Immature natural killer cell (primary cell): ENCODE data around the gene RUSF1. TPM values are rescaled to one million over a fixed set of nuclear protein-coding genes. Genes with fewer than 3 reads are reported as not detected.

Experiments used
- DNase-seq, 3 donors: peaks; one replicate each; pipeline ENCODE4 v3.0.0; 2022; ENCODE audit warnings: mixed read lengths in 1 of 3
- H3K27ac Mint-ChIP-seq, 6 donors: one replicate each; pipeline ENCODE4 v1.8.0; 2020; ENCODE audit warnings: mixed read lengths in 6 of 6, mild to moderate bottlenecking in 5 of 6, inconsistent platforms in 4 of 6, moderate library complexity in 3 of 6
- H3K27me3 Mint-ChIP-seq, 3 donors: one replicate each; pipeline ENCODE4 v1.8.0; 2020 to 2021; ENCODE audit warnings: low read depth in 3 of 3, mild to moderate bottlenecking in 3 of 3, mixed read lengths in 3 of 3, moderate library complexity in 3 of 3, inconsistent platforms in 1 of 3
- H3K36me3 Mint-ChIP-seq, 3 donors: one replicate each; pipeline ENCODE4 v1.8.0; 2020; ENCODE audit warnings: mixed read lengths in 3 of 3, inconsistent platforms in 2 of 3, mild to moderate bottlenecking in 2 of 3
- H3K4me1 Mint-ChIP-seq, 2 donors: one replicate each; pipeline ENCODE4 v1.8.0; 2020; ENCODE audit warnings: inconsistent platforms in 2 of 2, mild to moderate bottlenecking in 2 of 2, mixed read lengths in 2 of 2, moderate library complexity in 1 of 2
- H3K4me3 Mint-ChIP-seq, 5 donors: one replicate each; pipeline ENCODE4 v1.8.0; 2020; ENCODE audit warnings: mild to moderate bottlenecking in 5 of 5, mixed read lengths in 5 of 5, inconsistent platforms in 3 of 5, moderate library complexity in 3 of 5
- H3K9me3 Mint-ChIP-seq, 6 donors: one replicate each; pipeline ENCODE4 v1.8.0; 2020; ENCODE audit warnings: mild to moderate bottlenecking in 6 of 6, mixed read lengths in 6 of 6, inconsistent platforms in 4 of 6, moderate library complexity in 3 of 6
- polyA plus RNA-seq, 3 donors: library from polyadenylated mRNA; unstranded; fragments of 300-500 nt; fragmentation: Illumina TruSeq; gene quantifications; one replicate each; pipeline ENCODE4 v1.2.3, GENCODE V29; 2021

RUSF1 gene
- polyA plus RNA-seq, 3 donors from 2014 or later: 18.5 to 24.3 (median 19.6) TPM

- Mint-ChIP-seq H3K9me3 (no peaks in the 10 kb centered on the region), H3K4me3 (no peak overlapping the region), H3K36me3 (peaks cover 2 to 17% (median 16%) of the 10 kb centered on the region in 3 donors), H3K27me3 (peaks cover 7 to 8% (median 7%) of the 10 kb centered on the region in 3 donors), H3K4me1 (peaks cover 0 to 9% of the 10 kb centered on the region in 2 donors), H3K27ac (no peak overlapping the region)
- DNase-seq: no peak
These were observed 40.3 kb downstream of the RUSF1 start for GRCh38 chr16:31467858-31468257.

- H3K36me3 Mint-ChIP-seq: peaks cover 5 to 18% (median 16%) of the 10 kb centered on the region in 3 donors
- peaks cover 0 to 4% of the 10 kb centered on the region in 2 donors for H3K4me1 Mint-ChIP-seq
- no peak for DNase-seq
- no peaks in the 10 kb centered on the region for H3K9me3 Mint-ChIP-seq
- H3K27me3 Mint-ChIP-seq: peaks cover 2 to 3% (median 3%) of the 10 kb centered on the region in 3 donors
- H3K27ac Mint-ChIP-seq: peak overlapping the region in 2 of 6 donors; percentile 34 to 48
- H3K4me3 Mint-ChIP-seq: no peak overlapping the region
These were observed 40.9 kb downstream of the RUSF1 start for GRCh38 chr16:31467151-31467773.

DNA sequence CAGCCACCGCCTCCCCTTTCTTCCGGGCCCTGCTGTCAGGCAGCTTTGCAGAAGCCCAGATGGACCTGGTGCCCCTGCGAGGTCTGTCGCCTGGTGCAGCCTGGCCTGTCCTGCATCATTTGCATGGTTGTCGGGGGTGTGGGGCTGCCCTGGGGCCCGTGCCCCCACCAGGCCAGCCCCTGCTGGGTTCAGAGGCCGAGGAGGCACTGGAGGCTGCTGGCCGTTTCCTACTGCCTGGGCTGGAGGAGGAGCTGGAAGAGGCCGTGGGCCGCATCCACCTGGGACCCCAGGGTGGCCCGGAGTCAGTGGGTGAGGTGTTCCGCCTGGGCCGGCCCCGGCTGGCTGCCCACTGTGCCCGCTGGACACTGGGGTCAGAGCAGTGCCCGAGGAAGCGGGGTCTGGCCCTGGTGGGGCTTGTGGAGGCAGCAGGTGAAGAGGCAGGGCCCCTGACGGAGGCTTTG is 41.8 kb downstream of the RUSF1 start:
- H3K9me3 Mint-ChIP-seq: no peaks in the 10 kb centered on the region
- peaks cover 1 to 4% of the 10 kb centered on the region in 2 donors for H3K4me1 Mint-ChIP-seq
- H3K36me3 Mint-ChIP-seq: peaks cover 5 to 18% (median 16%) of the 10 kb centered on the region in 3 donors
- peaks cover 1 to 2% (median 2%) of the 10 kb centered on the region in 3 donors for H3K27me3 Mint-ChIP-seq
- DNase-seq: no peak
- no peak overlapping the region for H3K4me3 Mint-ChIP-seq
- no peak overlapping the region for H3K27ac Mint-ChIP-seq

DNA sequence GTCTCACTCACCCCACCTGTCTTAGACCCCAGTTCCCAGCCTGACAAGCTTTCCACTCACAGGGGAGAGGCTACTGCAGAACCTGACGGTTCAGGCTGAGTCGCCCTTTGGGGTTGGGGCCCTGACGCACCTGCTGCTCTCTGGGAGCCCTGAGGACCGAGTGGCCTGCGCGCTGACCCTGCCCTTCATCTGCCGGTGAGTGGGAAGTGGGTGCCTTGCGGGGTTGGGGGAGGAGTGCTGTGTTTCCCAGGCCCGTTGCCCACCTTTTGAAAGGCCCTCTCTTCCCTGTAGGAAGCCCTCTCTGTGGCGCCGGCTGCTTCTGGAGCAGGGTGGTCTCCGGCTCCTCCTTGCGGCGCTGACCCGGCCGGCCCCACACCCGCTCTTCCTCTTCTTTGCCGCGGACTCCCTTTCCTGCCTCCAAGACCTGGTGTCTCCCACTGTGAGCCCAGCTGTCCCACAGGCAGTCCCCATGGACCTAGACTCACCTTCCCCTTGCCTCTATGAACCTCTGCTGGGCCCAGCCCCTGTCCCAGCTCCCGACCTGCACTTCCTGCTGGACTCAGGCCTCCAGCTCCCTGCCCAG is 42.3 kb downstream of the RUSF1 start:
- no peak overlapping the region for H3K4me3 Mint-ChIP-seq

DNA sequence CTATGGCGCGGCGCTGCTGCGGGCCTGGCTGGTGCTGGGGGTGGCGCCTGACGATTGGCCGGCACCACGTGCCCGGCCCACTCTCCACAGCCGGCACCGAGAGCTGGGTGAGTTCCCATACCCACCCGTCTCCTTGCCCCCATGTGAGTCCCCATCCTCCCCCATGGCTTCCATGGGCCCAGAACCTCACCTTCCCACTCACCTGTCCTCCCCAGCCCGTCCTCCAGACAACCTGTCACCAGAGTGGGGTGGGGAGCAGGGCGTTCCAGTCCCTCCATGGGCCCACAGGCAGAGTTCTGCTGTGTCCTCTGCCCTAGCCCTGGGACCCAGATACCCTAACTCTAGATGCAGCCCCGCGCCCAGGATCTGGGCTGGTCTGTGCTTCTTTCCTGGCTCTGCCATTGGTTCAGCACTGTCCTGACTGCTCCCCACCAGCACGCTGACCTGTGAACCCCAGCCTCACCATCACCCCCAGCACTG is 43.4 kb downstream of the RUSF1 start:
- Mint-ChIP-seq H3K27me3 (peaks cover 2 to 3% (median 2%) of the 10 kb centered on the region in 3 donors), H3K4me1 (peaks cover 11 to 17% of the 10 kb centered on the region in 2 donors), H3K36me3 (peaks cover 5 to 18% (median 16%) of the 10 kb centered on the region in 3 donors), H3K9me3 (no peaks in the 10 kb centered on the region), H3K4me3 (no peak overlapping the region), H3K27ac (no peak overlapping the region)
- DNase-seq: no peak

More for the DNA sequence above, 42.3 kb downstream of the RUSF1 start:
- H3K27me3 Mint-ChIP-seq: peaks cover 1 to 2% (median 2%) of the 10 kb centered on the region in 3 donors
- peaks cover 3 to 7% of the 10 kb centered on the region in 2 donors for H3K4me1 Mint-ChIP-seq
- peaks cover 5 to 18% (median 16%) of the 10 kb centered on the region in 3 donors for H3K36me3 Mint-ChIP-seq
- H3K9me3 Mint-ChIP-seq: no peaks in the 10 kb centered on the region
- no peak overlapping the region for H3K27ac Mint-ChIP-seq
- no peak for DNase-seq

DNA sequence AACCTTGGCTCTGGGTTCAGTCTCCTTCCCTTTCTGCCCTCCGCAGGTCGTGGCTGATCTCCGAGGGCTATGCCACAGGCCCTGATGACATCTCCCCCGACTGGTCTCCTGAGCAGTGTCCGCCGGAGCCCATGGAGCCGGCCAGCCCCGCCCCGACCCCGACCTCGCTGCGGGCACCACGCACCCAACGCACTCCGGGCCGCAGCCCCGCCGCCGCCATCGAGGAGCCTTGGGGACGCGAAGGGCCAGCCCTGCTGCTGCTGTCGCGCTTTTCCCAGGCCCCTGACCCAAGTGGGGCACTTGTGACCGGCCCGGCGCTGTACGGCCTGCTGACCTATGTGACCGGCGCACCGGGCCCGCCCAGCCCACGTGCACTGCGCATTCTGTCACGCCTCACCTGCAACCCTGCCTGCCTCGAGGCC is 43.8 kb downstream of the RUSF1 start:
- H3K4me1 Mint-ChIP-seq: peaks cover 13 to 19% of the 10 kb centered on the region in 2 donors
- no peak for DNase-seq
- peak overlapping the region in 1 of 6 donors; percentile 75 for H3K27ac Mint-ChIP-seq
- no peaks in the 10 kb centered on the region for H3K9me3 Mint-ChIP-seq
- H3K27me3 Mint-ChIP-seq: peaks cover 2 to 5% (median 4%) of the 10 kb centered on the region in 3 donors
- peaks cover 5 to 18% (median 16%) of the 10 kb centered on the region in 3 donors for H3K36me3 Mint-ChIP-seq
- H3K4me3 Mint-ChIP-seq: no peak overlapping the region

DNA sequence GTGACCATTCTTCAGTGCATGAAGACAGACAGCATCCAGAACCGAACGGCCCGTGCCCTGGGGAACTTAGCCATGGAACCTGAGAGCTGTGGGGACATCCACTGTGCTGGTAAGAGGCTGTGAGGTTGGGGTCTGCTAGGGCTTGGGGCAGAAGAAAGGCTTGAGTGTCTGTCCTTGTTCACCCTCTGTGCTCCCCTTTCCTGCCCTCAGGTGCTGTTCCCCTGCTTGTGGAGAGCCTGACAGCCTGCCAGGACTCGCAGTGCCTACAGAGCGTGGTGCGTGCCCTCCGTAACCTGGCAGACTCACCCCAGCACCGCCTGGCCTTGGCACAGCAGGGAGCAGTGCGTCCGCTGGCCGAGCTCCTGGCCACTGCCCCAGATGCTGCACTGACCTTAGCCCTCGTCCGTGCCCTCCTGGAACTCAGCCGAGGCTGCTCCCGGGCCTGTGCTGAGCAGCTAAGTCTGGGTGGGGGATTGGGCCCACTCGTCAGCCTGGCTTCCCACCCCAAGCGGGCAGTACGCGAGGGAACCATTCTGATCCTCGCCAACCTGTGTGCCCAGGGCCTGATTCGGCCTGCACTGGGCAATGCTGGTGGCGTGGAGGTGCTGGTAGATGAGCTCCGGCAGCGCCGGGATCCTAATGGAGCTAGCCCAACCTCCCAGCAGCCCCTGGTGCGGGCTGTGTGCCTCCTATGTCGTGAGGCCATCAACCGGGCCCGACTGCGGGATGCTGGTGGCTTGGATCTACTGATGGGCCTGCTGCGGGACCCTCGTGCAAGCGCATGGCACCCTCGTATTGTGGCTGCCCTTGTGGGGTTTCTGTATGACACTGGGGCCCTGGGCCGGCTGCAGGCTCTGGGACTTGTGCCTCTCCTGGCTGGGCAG is 46.0 kb downstream of the RUSF1 start:
- no peak for DNase-seq
- Mint-ChIP-seq H3K36me3 (peaks cover 5 to 18% (median 16%) of the 10 kb centered on the region in 3 donors), H3K27me3 (peaks cover 2 to 16% (median 3%) of the 10 kb centered on the region in 3 donors), H3K4me3 (no peak overlapping the region), H3K9me3 (no peaks in the 10 kb centered on the region), H3K4me1 (peaks cover 26 to 32% of the 10 kb centered on the region in 2 donors), H3K27ac (no peak overlapping the region)

GRCh38 chr16:31461201-31461920 is 46.8 kb downstream of the RUSF1 start:
- no peak for DNase-seq
- Mint-ChIP-seq H3K4me3 (peak overlapping the region in 4 of 5 donors; percentile 5 to 92 (median 33)), H3K4me1 (peaks cover 33 to 38% of the 10 kb centered on the region in 2 donors), H3K36me3 (peaks cover 5 to 14% (median 10%) of the 10 kb centered on the region in 3 donors), H3K27me3 (peaks cover 2 to 16% (median 3%) of the 10 kb centered on the region in 3 donors), H3K9me3 (no peaks in the 10 kb centered on the region), H3K27ac (peak overlapping the region in 4 of 6 donors; percentile 62 to 90 (median 70))

- H3K27me3 Mint-ChIP-seq: peaks cover 2 to 16% (median 3%) of the 10 kb centered on the region in 3 donors
- H3K27ac Mint-ChIP-seq: peak overlapping the region; percentile 90 to 97 (median 96)
- H3K4me3 Mint-ChIP-seq: peak overlapping the region; percentile 91 to 96 (median 94)
- peaks cover 39 to 44% of the 10 kb centered on the region in 2 donors for H3K4me1 Mint-ChIP-seq
- H3K9me3 Mint-ChIP-seq: no peaks in the 10 kb centered on the region
- H3K36me3 Mint-ChIP-seq: peaks cover 5 to 12% (median 10%) of the 10 kb centered on the region in 3 donors
- DNase-seq: peak; percentile 34 to 43 (median 37)
These were observed 47.6 kb downstream of the RUSF1 start for GRCh38 chr16:31460582-31461002.

DNA sequence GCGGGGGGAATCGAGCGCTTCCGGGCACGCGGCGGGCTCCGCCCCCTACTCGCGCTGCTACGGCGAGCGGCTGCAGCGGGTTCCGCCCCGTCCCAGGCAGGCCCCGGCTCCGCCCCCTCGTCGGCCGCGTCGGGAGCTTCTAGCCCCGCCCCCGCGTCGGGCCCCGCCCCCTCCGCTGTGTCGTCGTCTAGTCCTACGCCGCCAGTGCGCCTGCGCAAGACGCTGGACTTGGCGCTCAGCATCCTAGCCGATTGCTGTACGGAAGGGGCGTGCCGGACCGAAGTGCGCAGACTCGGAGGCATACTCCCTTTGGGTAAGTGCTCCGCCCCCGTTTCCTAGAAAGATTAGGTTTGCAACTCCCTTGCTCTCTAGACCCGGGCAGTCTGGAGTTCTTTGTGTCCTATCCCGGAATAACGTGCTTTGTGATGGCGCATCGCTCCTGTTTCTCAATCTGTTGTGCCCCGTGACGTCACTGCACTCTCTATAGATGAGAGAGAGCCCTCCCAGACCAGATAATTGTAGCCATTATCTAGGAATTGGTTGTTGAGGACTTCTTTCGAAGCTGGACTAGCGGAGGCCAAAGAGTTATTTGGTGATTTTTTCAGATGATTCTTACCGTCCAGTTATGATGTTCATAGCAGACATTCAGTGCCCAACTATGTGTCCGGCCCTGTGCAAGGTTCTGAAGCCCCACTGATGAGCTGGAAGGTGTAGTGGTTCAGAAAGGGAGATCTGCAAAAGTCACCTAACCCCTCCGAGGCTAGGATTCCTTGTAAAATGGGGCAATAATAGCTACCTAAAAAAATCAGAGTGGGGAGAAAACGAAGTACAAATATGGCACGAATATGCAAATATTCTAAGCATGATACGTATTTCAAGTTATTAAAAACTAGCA is 48.3 kb downstream of the RUSF1 start:
- peaks cover 46 to 51% of the 10 kb centered on the region in 2 donors for H3K4me1 Mint-ChIP-seq
- peaks cover 2 to 16% (median 3%) of the 10 kb centered on the region in 3 donors for H3K27me3 Mint-ChIP-seq
- DNase-seq: peak; percentile 100
- H3K27ac Mint-ChIP-seq: peak overlapping the region; percentile 94 to 98 (median 96)
- peak overlapping the region; percentile 92 to 96 (median 94) for H3K4me3 Mint-ChIP-seq
- no peaks in the 10 kb centered on the region for H3K9me3 Mint-ChIP-seq
- H3K36me3 Mint-ChIP-seq: peaks cover 5 to 7% (median 6%) of the 10 kb centered on the region in 3 donors

- peak within 1 kb of the TSS; percentile 92 to 96 (median 94) for H3K4me3 Mint-ChIP-seq
- H3K4me1 Mint-ChIP-seq: peaks cover 48 to 55% of the 10 kb centered on the region in 2 donors
- peaks cover 4 to 5% (median 5%) of the 10 kb centered on the region in 3 donors for H3K36me3 Mint-ChIP-seq
- peak; percentile 97 to 98 (median 97) for DNase-seq
- H3K9me3 Mint-ChIP-seq: no peaks in the 10 kb centered on the region
- peak within 1 kb of the TSS; percentile 94 to 98 (median 96) for H3K27ac Mint-ChIP-seq
- H3K27me3 Mint-ChIP-seq: peaks cover 2 to 16% (median 3%) of the 10 kb centered on the region in 3 donors
These were observed 49.1 kb downstream of the RUSF1 start, which contains the start of gene ARMC5 for GRCh38 chr16:31458844-31459686. ARMC5 (plus strand) TSS chr16:31459501; CDS start chr16:31459525, 24 bp downstream.
